Loucy (cell line): ENCODE results near the gene POLD4.
"Not testable (repeated sequence)": the region's sequence is repeated elsewhere in the genome, so short reads cannot be mapped to it uniquely, and the experiment has no call there.

Experiments
- H2AFZ ChIP-seq: fragments of 200-600 bp; sonication (generic); 2 replicates; pipeline ENCODE4 v1.6.0; 2016; ENCODE audit warnings: antibody characterized with exemption, mild to moderate bottlenecking, low read length, moderate library complexity
- H3F3A ChIP-seq: fragments of 200-600 bp; 2 replicates; pipeline ENCODE4 v1.6.0; 2016; ENCODE audit warnings: antibody characterized with exemption, low read depth, mild to moderate bottlenecking
- H3K27me3 ChIP-seq: fragments of 200-600 bp; sonication (generic); 2 replicates; pipeline ENCODE4 v1.6.1; 2014; ENCODE audit warnings: low read length, mild to moderate bottlenecking; ENCODE audit not compliant: insufficient read depth, poor library complexity, severe bottlenecking
- H3K36me3 ChIP-seq: fragments of 200-600 bp; sonication (generic); 2 replicates; pipeline ENCODE4 v1.6.1; 2016; ENCODE audit warnings: low read length; ENCODE audit not compliant: insufficient read depth
- H3K4me1 ChIP-seq: fragments of 200-600 bp; sonication (generic); 2 replicates; pipeline ENCODE4 v1.5.1; 2014; ENCODE audit warnings: low read length, mild to moderate bottlenecking; ENCODE audit not compliant: insufficient read depth, poor library complexity, severe bottlenecking
- H3K4me2 ChIP-seq: fragments of 200-600 bp; sonication (generic); 2 replicates; pipeline ENCODE4 v1.6.0; 2014; ENCODE audit warnings: antibody characterized with exemption, low read length, low read depth, mild to moderate bottlenecking; ENCODE audit not compliant: poor library complexity, severe bottlenecking
- H3K4me3 ChIP-seq: fragments of 200-600 bp; sonication (generic); 2 replicates; pipeline ENCODE4 v1.5.1; 2014; ENCODE audit warnings: low read length, mild to moderate bottlenecking, mixed read lengths; ENCODE audit not compliant: poor library complexity, severe bottlenecking
- H3K79me2 ChIP-seq: fragments of 200-600 bp; sonication (generic); 2 replicates; pipeline ENCODE4 v1.6.1; 2014; ENCODE audit warnings: low read length; ENCODE audit not compliant: insufficient read depth
- H3K9ac ChIP-seq: fragments of 200-600 bp; sonication (generic); 2 replicates; pipeline ENCODE4 v1.6.0; 2014; ENCODE audit warnings: mild to moderate bottlenecking, low read depth, low read length, moderate library complexity; ENCODE audit not compliant: poor library complexity, severe bottlenecking
- H3K9me2 ChIP-seq: fragments of 200-600 bp; sonication (generic); replicated peaks from 2 replicates; pipeline ENCODE4 v1.6.1; 2016; ENCODE audit warnings: low read depth, low read length, mixed read lengths
- H3K9me3 ChIP-seq: fragments of 200-600 bp; sonication (generic); 2 replicates; pipeline ENCODE4 v1.6.1; 2014; ENCODE audit warnings: mild to moderate bottlenecking, antibody characterized with exemption, low read length, low read depth; ENCODE audit not compliant: insufficient read depth
- H4K20me1 ChIP-seq: fragments of 200-600 bp; sonication (generic); 2 replicates; pipeline ENCODE4 v1.6.0; 2014; ENCODE audit warnings: antibody characterized with exemption, low read length, mild to moderate bottlenecking; ENCODE audit not compliant: insufficient read depth, poor library complexity, severe bottlenecking
- EZH2phosphoT487 ChIP-seq: fragments of 200-600 bp; IDR thresholded peaks from 2 replicates; pipeline ENCODE4 v1.6.1; 2018; ENCODE audit warnings: antibody characterized with exemption, mild to moderate bottlenecking, moderate library complexity, borderline replicate concordance
- TF ChIP-seq, protein P1 (sequence below): fragments of 200-600 bp; sonication (generic); conservative IDR thresholded peaks from 2 replicates; pipeline ENCODE4 v1.5.1; 2014; ENCODE audit warnings: mild to moderate bottlenecking, antibody characterized with exemption, low read length

Gene POLD4

DNA sequence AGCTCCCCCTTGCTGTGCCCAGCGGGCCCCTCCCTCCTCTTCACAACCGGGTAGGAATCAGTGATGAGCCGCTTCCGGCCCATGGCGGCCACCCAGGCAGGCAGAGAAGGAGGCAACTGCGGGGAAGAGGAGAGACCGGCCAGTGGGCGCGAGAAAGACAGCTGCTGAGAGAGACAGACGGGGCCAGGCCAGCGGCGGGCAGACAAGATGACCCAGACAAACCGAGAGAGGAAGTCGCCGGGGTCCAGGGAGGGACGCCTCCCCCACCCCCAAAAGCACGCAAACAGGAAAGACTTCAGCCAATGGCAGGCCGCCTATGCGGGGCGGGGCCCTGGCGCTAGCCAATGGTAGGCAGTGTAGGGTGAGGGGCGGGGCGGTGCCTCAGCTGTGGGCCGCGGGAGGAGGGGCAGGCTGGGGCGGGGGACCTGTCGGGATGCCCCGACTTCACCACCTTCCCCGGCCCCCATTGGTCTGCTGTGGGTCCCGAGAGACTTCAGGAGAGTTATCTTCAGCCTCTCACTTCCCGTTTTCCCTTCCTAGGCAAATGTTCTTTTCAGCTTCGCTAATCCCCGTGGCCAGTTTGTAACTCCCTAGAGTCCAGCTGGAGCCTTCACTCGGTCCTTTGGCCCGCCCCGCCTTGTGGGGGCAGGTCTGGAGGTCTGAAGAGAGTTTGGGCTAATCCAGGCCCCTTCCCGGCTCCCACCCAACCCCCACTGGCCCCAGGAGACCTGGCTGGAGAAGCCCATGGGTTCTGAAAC is at the start of gene POLD4:
TSS of gene POLD4 (minus strand) at position 230 of the 758 bp plus-strand sequence. CDS start at position 83, 147 bp downstream.
- TF ChIP-seq, protein P1, sequence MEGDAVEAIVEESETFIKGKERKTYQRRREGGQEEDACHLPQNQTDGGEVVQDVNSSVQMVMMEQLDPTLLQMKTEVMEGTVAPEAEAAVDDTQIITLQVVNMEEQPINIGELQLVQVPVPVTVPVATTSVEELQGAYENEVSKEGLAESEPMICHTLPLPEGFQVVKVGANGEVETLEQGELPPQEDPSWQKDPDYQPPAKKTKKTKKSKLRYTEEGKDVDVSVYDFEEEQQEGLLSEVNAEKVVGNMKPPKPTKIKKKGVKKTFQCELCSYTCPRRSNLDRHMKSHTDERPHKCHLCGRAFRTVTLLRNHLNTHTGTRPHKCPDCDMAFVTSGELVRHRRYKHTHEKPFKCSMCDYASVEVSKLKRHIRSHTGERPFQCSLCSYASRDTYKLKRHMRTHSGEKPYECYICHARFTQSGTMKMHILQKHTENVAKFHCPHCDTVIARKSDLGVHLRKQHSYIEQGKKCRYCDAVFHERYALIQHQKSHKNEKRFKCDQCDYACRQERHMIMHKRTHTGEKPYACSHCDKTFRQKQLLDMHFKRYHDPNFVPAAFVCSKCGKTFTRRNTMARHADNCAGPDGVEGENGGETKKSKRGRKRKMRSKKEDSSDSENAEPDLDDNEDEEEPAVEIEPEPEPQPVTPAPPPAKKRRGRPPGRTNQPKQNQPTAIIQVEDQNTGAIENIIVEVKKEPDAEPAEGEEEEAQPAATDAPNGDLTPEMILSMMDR = no peak
- no peak for TF ChIP-seq EZH2phosphoT487
- H3K4me2 ChIP-seq = peak within 1 kb of the TSS; percentile 100
- no peaks in the 10 kb centered on the region for H3K36me3 ChIP-seq
- H2AFZ ChIP-seq = peak within 1 kb of the TSS; percentile 86
- H3K9me2 ChIP-seq = no peaks in the 10 kb centered on the region
- peaks cover 36% of the 10 kb centered on the region for H3K4me1 ChIP-seq
- H4K20me1 ChIP-seq = no peaks in the 10 kb centered on the region
- no peaks in the 10 kb centered on the region for H3K9me3 ChIP-seq
- peak within 1 kb of the TSS; percentile 74 for H3K9ac ChIP-seq
- H3K79me2 ChIP-seq = peaks cover 9% of the 10 kb centered on the region; the same call in 1 of the 2 replicates
- no peaks in the 10 kb centered on the region for H3K27me3 ChIP-seq
- H3K4me3 ChIP-seq = peak within 1 kb of the TSS; percentile 78
- no peaks in the 10 kb centered on the region for H3F3A ChIP-seq

DNA sequence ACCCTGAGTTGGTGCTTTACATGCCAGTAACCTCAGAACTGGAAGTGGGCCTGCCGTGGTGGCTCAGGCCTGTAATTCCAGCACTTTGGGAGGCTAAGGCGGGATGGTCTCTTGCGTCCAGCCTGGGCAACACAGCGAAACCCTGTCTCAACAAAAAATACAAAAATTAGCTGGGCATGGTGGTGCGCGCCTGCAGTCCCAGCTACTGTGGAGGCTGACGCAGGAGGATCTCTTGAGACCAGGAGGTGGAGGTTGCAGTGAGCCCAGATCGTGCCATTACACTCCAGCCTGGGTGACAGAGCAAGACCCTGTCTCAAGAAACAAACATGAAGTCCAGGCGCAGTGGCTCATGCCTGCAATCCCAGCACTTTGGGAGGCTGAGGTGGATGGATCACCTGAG is 49.7 kb upstream of the POLD4 start:
- peak overlapping the region; percentile 98 for H3K4me2 ChIP-seq
- H3K9me3 ChIP-seq, H2AFZ ChIP-seq, H3K27me3 ChIP-seq, H3K9me2 ChIP-seq: not testable (repeated sequence)
- peaks cover 78% of the 10 kb centered on the region for H3K4me1 ChIP-seq
- H3K36me3 ChIP-seq = peaks cover 14% of the 10 kb centered on the region; the same call in 1 of the 2 replicates
- peak overlapping the region; percentile 99 for H3K9ac ChIP-seq
- peak overlapping the region; percentile 89 for H3K4me3 ChIP-seq
- peaks cover 92% of the 10 kb centered on the region for H3K79me2 ChIP-seq
- peaks cover 17% of the 10 kb centered on the region for H3F3A ChIP-seq
- H4K20me1 ChIP-seq = peaks cover 35% of the 10 kb centered on the region

DNA sequence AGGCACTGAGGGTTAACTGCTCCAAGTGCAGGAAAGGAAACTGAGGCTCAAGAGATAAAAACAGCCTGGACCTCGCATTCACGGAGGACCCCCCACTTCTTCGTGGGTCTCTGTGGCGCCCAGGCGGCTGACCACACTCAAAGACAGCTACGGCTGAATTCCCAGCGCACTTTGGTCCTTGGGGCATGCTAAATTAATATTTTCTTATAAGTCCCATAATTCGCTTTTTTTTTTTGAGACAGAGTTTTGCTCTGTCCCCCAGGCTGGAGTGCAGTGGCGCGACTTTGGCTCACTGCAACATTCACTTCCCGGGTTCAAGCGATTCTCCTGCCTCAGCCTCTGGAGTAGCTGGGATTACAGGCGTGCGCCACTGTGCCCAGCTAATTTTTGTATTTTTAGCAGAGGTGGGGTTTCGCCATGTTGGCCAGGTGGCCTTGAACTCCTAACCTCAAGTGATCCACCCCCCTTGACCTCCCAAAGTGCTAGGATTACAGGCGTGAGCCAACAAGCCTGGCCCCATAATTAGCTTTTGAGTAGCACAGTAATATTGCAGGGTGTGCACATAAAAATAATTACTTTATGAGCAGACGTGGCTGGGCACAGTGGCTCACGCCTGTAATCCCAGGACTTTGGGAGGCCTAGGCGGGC is 49.0 kb upstream of the POLD4 start:
- Histone ChIP-seq H3K4me2 (peak overlapping the region; percentile 98), H3K9ac (peak overlapping the region; percentile 99), H3K4me3 (peak overlapping the region; percentile 89), H4K20me1 (peaks cover 42% of the 10 kb centered on the region), H3K36me3 (peaks cover 21% of the 10 kb centered on the region; the same call in 1 of the 2 replicates), H3K79me2 (peaks cover 92% of the 10 kb centered on the region), H3K4me1 (peaks cover 78% of the 10 kb centered on the region)
- H3K9me2 ChIP-seq, H3K9me3 ChIP-seq, H3K27me3 ChIP-seq, H3F3A ChIP-seq, H2AFZ ChIP-seq: not testable (repeated sequence)

DNA sequence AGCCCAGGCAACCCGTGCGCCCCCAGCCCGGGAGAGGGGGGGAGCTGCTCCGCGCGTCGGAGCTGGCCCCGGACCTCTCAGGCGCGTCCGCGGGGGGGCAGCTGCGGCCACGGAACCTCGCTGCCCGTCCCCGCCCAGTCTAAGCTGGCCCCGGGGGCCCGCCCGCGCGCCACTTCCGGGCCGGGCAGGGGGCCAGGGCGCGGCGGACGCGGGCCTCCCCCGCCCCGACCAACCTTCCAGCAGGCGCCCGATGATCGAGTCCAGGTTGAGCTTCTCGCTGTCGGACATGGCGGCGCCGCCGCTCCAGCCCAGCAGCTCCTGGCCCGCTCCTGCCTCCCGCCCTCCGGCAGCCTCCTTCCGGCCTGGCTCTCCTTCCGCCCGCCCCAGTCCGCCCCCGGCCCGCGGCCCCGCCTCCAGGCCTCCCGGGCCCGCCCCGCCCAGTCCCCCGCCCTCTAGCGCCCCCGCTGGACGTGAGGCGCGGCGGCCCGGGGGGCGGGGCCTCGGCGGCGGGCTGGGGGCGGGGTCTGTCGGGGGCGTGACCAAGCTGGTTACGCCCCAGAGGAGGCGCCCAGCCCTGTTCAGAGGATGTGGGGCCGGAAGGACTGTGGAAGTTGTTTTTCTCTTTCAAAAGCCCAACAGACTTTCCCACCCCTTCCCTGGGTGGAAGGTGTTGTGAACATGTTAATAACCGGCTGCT is 48.3 kb upstream of the POLD4 start, which contains the start of gene PPP1CA:
TSS of gene PPP1CA (minus strand) at position 364 of the 697 bp plus-strand sequence. CDS start at position 288, 76 bp downstream.
- Histone ChIP-seq H3K27me3 (no peaks in the 10 kb centered on the region), H3K4me3 (peak within 1 kb of the TSS; percentile 89), H4K20me1 (peaks cover 49% of the 10 kb centered on the region), H3F3A (peaks cover 6% of the 10 kb centered on the region; the same call in 1 of the 2 replicates), H3K79me2 (peaks cover 92% of the 10 kb centered on the region), H3K4me1 (peaks cover 78% of the 10 kb centered on the region), H2AFZ (no peak within 1 kb of the TSS), H3K9me2 (no peaks in the 10 kb centered on the region), H3K9me3 (no peaks in the 10 kb centered on the region), H3K9ac (peak within 1 kb of the TSS; percentile 99), H3K4me2 (peak within 1 kb of the TSS; percentile 99), H3K36me3 (peaks cover 22% of the 10 kb centered on the region; the same call in 1 of the 2 replicates)
- no peak for TF ChIP-seq EZH2phosphoT487
- TF ChIP-seq, protein P1 = peak; percentile 19
